Measurements from ENCODE around the gene GARIN5B.
"Not testable (repeated sequence)": the region's sequence is repeated elsewhere in the genome, so short reads cannot be mapped to it uniquely, and the experiment has no call there.

Gene GARIN5B

DNA sequence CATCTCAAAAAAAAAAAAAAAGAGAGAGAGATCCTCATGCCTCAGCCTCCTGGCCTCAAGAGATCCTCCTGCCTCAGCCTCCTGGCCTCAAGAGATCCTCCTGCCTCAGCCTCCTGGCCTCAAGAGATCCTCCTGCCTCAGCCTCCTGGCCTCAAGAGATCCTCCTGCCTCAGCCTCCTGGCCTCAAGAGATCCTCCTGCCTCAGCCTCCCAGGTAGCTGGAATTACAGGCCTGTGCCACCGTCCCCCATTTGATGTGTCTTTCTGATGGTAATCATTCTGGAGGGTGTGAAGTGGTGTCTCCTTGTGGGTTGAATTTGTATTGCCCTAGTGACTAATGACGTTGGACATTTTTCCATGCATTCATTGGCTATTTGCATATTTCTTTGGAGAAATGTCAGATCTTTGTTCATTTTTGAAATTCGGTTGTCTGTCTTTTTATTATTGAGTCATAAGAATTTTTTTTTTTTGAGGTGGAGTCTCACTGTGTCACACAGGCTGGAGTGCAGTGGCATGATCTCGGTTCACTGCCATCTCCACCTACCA is 34.2 kb downstream of the GARIN5B start:
- H3K4me3 ChIP-seq (ENCODE audit: low read depth, low read length), result not testable (repeated sequence)

DNA sequence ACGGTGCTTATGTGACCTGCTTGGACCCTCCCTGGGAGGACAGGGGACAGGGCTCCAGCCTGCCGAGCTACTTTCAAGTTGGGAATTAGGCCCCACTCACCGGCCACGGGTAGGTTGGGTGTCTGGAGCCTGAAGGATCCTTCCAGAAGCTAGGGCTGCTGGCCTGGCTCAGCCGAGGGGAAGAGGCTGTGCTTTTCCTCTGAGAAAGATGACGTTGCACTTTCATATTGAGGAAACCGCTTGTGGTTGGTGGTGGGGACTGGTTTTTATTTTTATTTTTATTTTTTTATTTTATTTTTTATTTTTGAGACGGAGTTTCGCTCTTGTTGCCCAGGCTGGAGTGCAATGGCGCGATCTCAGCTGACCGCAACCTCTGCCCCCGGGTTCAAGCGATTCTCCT is 37.9 kb downstream of the GARIN5B start, which contains the start of gene TMEM150B:
TSS of gene TMEM150B (minus strand) at position 170 of the 400 bp plus-strand sequence. CDS start 4,305 bp downstream, outside the sequence.
- H3K4me3 ChIP-seq (ENCODE audit: low read depth, low read length), result no peak within 1 kb of the TSS

DNA sequence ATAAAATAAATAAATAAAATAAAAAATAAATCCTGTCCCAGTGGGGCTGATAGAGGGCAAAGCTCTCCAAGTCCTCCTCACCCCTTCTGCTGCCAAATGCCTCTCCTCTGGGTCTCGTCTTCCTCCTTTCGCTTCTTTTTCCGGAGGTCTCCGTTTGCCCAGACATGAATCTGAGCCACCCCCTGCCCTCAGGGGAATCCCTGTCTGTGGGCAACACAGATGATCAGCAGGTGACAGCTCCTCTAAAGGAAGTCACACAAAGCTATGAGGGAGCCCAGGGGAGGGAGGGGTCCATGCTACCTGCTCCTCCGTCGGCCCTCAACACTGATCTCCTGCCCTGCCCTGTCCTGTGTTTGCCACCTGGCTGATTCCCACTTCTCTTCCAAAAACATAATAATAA is 38.4 kb downstream of the GARIN5B start:
- no peak overlapping the region for H3K4me3 ChIP-seq (ENCODE audit: low read depth, low read length)

DNA sequence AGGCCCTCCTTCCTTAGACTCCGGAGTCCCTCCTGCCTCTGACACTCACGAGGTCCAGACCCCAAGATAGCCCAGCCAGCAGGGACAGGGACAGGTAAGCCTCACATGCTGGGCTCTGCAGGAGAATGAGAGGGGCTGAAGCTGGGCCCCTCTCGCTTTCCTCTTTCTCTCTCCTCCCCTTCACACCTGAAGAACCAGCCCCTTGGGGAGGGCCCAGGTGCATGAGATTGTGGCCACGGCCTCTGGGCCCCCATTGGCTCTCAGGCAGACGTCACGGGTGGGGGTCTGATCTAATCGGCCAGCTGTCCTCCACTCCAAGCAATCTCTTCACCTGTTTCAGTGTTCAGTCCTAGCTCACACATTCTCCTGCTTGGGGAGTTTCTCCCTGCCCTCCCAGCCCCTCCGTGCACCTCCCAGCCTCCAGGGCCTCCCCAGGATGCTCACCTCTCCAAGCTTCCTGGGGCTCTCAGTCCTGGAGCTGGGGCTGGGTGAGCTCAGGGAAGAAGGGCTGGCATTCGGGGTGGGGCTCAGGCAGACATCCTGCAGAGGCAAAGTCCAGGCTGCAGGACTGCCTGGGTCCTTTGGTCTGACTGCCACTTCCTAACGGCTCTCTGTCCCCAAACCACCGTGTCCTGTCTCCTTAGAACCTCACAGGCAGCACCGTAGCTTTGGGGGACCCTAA is 40.7 kb downstream of the GARIN5B start:
- H3K4me3 ChIP-seq (ENCODE audit: low read depth, low read length), result no peak overlapping the region

DNA sequence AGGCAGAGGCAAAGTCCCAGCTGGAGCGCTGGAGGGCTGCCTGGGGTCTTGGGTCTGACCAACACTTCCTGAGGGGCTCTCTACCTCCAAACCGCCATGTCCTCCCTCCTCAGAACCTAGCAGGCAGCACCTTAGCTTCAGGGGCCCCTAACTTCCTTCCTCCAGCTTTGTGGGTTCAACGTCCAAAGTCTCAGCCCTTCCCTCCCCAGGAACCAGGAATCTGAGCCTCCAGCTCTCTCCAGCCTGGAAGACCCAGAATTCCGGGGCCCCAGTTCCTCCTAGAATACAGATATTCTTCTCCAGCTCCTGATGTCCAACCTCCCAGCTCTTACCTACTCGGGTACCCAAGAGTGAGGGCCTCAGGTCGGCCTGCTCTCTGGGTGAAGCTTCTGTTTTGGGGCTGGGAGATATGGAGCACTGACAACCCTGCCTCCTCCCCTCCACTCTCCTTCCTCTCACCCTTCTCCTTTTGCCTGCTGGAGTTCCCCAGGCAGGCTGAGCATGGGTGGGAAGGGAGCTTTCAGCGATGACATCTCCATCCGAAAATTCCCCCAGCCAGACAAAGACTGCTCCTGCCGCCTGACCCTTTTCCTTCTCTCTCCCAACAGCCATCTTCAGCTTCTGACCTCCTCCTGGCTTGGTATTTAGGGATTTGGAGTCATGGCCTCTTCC is 41.5 kb downstream of the GARIN5B start:
- H3K4me3 ChIP-seq (ENCODE audit: low read depth, low read length), result no peak overlapping the region

DNA sequence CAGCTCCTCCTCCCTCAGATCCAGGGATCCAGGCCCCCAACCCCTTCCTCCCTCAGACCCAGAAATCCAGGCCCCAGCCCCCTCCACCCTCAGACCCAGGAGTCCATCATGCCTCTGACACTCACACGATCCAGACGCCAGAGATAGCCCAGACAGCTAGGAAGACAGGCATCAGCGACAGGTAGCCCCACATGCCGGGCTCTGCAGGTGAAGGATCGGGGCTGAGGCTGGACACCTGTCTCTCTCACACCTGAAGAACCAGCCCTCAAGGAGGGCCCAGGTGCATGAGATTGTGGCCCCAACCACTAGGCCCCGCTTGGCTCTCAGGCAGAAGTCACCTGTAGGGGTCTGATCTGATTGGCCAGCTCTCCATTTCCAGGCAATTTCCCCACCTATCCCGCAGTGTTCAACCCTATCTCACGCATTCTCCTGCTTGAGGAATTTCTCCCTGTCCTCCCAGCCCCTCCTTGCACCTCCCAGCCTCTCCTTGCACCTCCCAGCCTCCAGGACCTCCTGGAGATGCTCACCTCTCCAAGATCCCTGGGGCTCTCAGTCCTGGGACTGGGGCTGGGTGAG is 42.1 kb downstream of the GARIN5B start:
- no peak overlapping the region for H3K4me3 ChIP-seq (ENCODE audit: low read depth, low read length)

DNA sequence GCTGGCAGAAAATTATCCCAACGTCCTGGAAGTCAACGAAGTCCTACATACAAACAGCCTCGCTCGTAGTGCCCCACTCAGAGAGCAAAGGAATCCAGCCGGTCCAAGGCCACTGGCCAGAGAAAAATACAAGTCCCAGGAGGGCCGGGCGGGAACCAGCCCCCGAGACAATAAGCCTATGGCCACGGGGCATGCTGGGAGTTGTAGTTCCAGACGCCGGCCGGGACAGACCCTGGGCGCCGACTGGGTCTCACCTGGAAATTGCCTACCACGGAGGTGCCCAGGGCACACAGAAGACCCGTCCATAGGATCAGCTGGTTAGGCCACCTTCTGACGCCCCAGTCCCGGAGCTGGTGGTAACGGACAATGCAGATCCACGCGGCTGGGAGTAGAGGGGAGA is 43.3 kb downstream of the GARIN5B start:
- H3K4me3 ChIP-seq (ENCODE audit: low read depth, low read length), result peak overlapping the region; percentile 17

DNA sequence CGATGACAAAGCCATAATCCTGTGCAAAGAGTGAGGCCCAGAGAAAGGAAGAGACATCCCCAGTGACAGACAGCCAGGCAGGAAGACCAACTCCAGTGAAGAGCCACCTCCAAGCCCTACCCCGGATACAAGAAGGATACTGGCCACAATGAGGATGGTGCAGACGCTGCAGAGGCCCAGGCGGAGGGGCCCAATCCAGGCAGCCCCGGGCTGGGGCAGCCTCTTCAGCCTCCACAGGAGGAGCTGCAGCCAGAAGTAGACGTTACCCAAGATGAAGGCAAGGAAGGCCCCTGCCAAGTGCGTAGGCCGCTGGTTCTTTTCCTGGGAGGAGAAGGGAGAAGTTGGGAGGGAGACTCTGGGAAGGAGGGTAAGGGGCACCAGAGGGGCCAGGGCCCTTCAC is 46.4 kb downstream of the GARIN5B start:
- no peak overlapping the region for H3K4me3 ChIP-seq (ENCODE audit: low read depth, low read length)

DNA sequence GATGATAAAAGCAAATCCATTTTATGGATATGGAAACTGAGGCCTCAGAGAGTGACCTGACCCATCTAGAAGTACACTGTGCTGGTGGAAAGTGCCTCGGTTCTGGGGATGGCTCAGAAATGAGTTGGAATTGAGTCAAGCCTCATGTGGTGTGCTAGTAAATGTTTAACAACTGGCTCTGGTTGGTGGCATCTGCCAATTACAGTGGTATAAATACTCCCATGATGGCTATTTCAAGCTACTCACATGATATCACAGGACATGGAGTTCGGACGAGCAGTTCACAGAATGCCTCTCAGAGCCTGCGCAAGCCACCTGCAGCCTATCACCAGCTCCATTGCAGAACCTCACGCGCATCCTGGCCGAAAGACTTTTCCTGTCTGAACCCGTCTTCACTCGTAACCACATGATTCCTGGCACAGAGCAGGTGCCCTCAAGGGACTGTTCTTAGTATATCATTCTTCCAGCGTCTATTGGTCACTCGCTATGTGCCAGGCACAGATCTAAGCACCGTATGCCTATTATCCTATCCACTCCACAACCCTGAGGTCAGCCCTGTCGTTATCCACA is 47.0 kb downstream of the GARIN5B start:
- H3K4me3 ChIP-seq (ENCODE audit: low read depth, low read length), result no peak overlapping the region

DNA sequence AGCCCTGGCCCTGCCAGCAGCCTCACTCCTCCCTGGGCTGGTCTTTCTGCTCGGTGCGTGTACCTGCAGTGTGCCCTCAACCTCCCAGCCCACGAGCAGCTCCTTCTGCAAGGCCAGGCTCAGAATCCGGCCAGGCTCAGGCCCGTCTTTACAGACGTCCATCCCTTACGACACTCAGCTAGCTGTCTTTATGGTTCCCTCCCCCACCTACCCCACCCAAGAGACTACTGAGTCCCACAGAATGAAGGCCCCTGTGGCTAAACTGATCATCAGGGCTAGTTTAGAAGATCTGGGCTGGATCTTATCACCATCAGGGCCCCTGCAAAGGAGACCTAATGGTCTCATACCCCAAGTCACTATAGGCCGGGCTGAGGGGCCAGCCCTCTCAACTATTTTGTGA is 48.7 kb downstream of the GARIN5B start:
- no peak overlapping the region for H3K4me3 ChIP-seq (ENCODE audit: low read depth, low read length)

DNA sequence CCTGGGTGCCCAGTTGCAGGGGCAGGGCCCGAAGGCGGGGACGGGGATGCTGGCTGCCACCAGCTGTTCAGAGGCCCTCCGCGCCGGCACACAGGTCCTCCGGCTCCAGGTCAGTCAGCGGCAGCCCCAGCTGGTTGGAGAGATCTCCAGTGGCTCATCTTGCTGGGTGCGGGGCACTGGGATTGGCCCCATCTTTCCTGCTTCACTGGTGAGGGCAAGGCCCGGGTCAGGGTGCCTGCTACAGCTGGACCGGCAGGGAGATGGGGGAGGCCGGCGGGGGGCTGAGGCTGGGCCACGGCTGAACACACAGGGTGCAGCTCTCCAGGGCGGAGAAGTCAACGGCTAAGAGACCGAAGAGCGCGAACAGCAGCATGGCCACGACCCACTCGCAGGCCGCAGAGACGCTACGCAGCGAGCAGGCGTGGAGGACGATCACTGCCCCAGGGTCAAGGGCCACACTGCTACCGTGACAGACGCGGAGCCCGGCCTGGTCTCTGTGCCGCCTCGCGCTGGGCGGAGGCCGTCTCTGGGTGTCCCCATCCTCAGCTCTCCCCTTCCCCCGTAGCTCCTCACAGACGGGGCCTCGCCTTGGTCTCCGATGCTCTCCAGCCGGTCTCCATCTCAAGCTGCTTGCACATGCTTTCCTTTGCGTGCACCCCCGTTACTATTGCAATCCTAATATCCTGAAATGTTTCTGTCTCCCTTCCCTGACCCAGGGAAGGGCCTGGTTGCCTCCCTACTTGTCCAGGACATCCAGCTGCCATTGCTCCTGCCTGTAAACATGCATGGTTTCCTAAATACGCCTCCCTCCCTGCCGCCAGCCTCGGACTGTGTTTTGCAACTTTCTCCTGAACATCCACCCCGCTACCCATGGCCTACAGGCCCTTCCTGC is 50.2 kb downstream of the GARIN5B start:
- no peak overlapping the region for H3K4me3 ChIP-seq (ENCODE audit: low read depth, low read length)

DNA sequence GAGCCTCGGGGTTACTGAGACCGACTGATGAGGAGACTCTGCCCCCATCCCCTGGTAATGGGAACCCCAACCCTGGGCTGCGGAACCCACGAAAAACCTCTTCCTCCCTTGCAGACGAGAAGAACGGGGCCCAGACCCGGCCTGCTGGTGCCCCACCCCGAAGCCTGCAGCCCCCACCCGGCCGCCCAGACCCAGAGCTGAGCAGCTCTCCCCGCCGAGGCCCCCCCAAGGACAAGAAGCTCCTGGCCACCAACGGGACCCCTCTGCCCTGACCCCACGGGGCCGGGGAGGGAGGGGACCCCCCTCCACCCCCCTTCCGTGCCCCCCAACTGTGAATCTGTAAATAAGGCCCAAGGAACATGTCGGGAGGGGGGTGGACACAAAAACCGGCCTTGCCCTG is 51.3 kb downstream of the GARIN5B start:
- H3K4me3 ChIP-seq (ENCODE audit: low read depth, low read length), result no peak overlapping the region

DNA sequence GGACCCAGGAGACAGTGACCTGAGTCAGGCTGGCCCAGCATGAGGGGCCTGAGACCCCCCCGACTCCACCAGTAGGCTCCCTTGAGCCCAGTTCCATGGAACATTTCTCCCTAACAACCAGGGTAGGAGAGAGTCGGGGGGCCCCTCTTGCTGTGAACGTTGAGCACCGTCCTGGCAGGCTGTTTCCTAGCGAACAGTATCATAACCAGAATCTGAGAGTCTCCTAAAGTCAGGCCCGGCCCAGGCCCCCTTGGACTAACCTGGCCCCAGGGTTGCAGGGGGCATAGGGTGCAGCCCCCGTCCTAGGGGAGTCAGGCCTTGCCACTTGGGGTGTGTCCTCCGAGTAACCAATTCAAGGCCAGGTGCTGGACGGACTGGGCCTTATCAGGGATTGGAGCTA is 51.7 kb downstream of the GARIN5B start:
- no peak overlapping the region for H3K4me3 ChIP-seq (ENCODE audit: low read depth, low read length)

DNA sequence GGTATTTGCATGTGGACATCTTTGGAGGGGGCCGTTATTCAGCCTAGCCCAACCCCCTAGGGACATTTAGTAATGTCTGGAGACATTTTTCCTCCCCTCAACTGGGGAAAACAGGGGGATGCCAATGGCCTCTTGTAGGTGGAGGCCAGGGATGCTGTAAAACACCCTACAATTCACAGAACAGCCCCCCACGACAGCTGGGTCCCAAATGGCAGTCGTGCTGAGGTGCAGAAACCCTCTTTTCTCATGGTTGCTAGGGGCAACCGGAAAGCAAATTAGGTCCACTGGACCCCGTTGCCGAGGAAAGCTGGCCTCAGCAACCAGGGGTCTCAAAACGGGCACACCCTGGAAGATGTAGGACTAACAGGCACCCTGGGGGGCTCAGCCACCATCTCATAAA is 52.6 kb downstream of the GARIN5B start:
- H3K4me3 ChIP-seq (ENCODE audit: low read depth, low read length), result no peak overlapping the region

DNA sequence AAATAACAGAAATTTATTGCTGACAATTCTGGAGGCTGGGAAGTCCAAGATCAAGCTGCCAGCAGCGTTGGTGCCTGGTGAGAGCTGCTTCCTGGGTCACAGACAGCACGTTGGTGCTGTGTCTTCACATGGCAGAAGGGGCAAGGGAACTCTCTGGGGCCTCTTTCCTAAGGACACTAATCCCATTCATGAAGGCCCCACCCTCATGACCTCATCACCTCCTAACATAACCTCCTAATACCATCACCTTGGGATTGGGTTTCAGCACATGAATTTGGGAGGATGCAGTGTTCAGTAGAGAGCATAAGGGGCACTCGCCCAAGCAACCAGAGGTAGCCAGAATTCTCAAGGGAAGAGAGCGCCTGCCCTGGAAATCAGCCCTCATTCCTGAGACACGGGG is 53.6 kb downstream of the GARIN5B start:
- H3K4me3 ChIP-seq (ENCODE audit: low read depth, low read length), result no peak overlapping the region

DNA sequence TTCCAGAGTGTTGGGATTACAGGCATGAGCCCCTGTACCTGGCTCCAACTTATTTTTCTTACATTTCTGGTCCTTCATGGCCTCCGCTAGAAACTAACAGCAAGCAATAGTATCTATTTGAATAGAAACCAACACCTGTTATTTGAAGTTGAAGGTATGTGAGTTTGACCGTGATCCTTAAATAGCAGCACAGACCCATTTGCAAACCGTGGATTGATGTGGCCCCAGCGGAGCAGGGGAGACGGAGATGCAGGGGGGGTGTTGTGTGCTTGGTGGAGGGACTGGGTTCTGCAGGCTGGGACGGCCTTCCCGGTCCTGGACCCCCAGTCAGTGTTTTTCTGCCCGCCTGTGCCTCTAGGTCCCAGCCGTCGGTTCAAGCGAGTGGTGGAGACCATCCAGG is 54.8 kb downstream of the GARIN5B start:
- no peak overlapping the region for H3K4me3 ChIP-seq (ENCODE audit: low read depth, low read length)

DNA sequence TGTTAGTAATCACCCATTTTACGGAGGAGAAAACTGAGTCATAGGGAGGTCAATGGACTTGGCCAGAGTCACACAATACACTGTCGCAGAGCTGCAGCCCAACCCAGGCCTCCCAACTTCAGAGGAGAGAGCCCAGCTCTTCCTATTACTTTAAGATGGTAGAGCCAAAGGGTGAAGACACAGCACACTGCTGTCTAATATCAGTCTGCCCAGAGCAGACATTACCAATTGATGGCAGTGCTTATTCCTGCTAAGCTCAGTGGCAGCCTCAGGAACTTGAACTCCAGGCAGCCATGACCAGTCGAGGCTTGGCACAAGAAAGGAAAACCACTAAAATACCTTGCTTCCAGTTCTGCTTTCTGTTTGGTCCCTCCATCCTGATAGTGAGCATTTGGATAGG is 56.3 kb downstream of the GARIN5B start:
- H3K4me3 ChIP-seq (ENCODE audit: low read depth, low read length), result no peak overlapping the region

DNA sequence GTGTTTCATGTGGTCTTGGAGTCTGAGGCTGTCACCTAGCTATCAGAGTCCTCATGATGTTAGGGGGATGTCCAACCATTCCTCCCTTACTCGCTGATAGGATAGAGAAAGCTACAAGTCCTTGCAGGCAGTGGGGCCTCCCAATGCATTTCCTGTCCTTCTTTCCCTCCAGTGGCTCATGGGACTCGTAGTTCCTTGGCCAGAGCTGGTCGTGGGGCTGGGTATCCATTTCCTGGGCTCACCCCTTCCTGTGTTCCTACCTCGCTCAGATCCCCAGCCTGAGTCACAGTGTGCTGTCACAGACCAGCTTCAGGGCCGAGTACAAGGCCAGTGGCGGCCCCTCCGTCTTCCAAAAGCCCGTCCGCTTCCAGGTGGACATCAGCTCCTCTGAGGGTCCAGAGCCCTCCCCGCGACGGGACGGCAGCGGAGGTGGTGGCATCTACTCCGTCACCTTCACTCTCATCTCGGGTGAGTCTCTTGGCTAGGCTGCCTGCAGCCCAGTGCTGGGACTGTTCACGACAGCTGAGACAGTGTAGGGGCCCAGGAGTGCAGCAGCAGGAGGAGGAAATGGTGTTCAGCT is 57.0 kb downstream of the GARIN5B start:
- no peak overlapping the region for H3K4me3 ChIP-seq (ENCODE audit: low read depth, low read length)

DNA sequence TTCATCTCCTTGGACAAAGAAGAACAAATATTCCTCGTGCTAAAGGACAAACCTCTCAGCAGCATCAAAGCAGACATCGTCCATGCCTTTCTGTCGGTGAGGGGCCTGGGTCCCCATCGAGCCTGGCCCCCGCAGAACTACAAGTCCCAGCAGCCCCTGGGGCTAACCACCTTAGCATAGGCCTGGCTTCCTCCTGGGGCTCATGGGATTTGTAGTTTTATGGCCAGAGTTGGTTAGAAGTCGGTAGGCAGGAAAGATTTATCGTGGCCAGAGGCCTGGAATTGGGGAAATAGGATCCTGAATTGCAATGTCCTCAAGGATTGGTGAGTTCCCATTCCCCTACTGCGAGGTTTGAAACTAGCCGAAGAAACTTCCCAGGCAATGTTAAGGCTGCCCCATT is 57.6 kb downstream of the GARIN5B start:
- no peak overlapping the region for H3K4me3 ChIP-seq (ENCODE audit: low read depth, low read length)

DNA sequence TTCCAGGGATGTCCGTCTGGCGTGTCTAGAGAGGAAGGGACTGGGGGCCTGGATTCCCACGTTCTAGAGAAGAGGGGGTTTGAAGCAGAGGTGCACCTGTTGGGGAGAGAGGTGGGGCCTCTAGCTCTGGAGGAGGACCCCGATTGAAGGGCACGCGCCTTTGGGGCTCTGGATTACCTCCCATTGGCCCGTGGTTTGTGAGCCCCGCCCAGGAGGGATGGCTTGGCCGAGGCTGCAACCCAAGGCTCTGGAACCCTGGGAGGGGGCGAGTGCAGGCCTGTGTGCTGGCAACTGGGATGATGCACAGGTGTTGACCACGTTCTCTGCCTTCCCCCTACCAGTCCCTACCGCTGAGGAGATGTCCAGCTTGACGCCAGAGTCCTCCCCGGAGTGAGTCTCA is 58.1 kb downstream of the GARIN5B start:
- H3K4me3 ChIP-seq (ENCODE audit: low read depth, low read length), result no peak overlapping the region

Data from iPS-11a (cell line).